Neural cell (in vitro differentiated cells): Measurements from ENCODE around the gene NOTUM.

Source experiments
- CTCF ChIP-seq: fragments of 450-650 bp; IDR thresholded peaks from 2 replicates; pipeline ENCODE4 v1.5.1; 2014; ENCODE audit warnings: antibody characterized with exemption, mild to moderate bottlenecking, moderate library complexity; ENCODE audit not compliant: poor library complexity, severe bottlenecking
- EP300 ChIP-seq: fragments of 450-650 bp; conservative IDR thresholded peaks from 2 replicates; pipeline ENCODE4 v1.6.1; 2014; ENCODE audit warnings: antibody characterized with exemption, mild to moderate bottlenecking, moderate library complexity; ENCODE audit not compliant: poor library complexity, severe bottlenecking
- EZH2 ChIP-seq: fragments of 200-600, 300-800 bp; shearing (Covaris generic), sonication (generic); IDR thresholded peaks from 2 replicates; pipeline ENCODE4 v1.6.1; 2014; ENCODE audit warnings: antibody characterized with exemption, low read length, borderline replicate concordance, mild to moderate bottlenecking; ENCODE audit not compliant: insufficient read depth, poor library complexity, severe bottlenecking
- POLR2AphosphoS5 ChIP-seq: IDR thresholded peaks from 2 replicates; pipeline ENCODE4 v1.6.1; 2012
- REST ChIP-seq: IDR thresholded peaks from 2 replicates; pipeline ENCODE4 v1.6.1; 2012; ENCODE audit warnings: borderline replicate concordance
- SMC3 ChIP-seq: fragments of 450-650 bp; conservative IDR thresholded peaks from 2 replicates; pipeline ENCODE4 v1.6.1; 2014; ENCODE audit warnings: antibody characterized with exemption, mild to moderate bottlenecking, moderate library complexity; ENCODE audit not compliant: poor library complexity

DNA sequence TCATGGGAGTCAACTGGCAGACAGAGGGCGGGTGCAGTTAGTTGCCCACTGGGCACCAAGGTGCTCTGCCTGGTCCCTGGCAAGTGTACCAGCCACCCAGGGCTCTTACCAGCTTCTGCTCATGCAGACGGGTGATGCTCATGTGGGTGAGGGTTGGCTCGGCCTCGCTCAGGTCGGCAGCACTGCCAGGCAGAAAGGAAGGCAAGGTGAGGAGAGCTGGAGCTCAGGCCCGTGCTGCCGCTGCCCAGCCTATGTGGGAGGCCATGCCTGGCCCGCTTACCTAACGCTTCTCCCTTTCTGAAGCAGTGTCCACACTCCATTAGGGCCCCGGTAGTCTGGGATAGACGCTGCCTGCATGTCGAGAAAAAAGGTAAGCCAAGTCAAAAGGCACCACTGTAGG lies 45.7 kb downstream of the NOTUM start:
- TF ChIP-seq CTCF (no peak), EP300 (no peak), POLR2AphosphoS5 (no peak), EZH2 (no peak), REST (no peak), SMC3 (no peak)
